Endometrial microvascular endothelial cells (primary cell): Measurements from ENCODE around the gene SIM2. TPM values are rescaled to one million over a fixed set of nuclear protein-coding genes. Genes with fewer than 3 reads are reported as not detected.

ENCODE experiments used
- in situ Hi-C: cut with HindIII; loops from 2 replicates; pipeline ENCODE4 v1.10.0; 2017; ENCODE audit warnings: low sequenced_read_pairs, low pct_unique_long_range_greater_than_20kb; ENCODE audit errors: inconsistent ontology term
- total RNA-seq: library from RNA; depleted of rRNA; stranded (reverse); fragments of >200 nt; gene quantifications from one replicate; pipeline ENCODE4 v1.2.3, GENCODE V29; 2015; ENCODE audit errors: inconsistent ontology term

The SIM2 gene
- total RNA-seq, 1 donor from 2014 or later, result under 0.01 TPM

DNA sequence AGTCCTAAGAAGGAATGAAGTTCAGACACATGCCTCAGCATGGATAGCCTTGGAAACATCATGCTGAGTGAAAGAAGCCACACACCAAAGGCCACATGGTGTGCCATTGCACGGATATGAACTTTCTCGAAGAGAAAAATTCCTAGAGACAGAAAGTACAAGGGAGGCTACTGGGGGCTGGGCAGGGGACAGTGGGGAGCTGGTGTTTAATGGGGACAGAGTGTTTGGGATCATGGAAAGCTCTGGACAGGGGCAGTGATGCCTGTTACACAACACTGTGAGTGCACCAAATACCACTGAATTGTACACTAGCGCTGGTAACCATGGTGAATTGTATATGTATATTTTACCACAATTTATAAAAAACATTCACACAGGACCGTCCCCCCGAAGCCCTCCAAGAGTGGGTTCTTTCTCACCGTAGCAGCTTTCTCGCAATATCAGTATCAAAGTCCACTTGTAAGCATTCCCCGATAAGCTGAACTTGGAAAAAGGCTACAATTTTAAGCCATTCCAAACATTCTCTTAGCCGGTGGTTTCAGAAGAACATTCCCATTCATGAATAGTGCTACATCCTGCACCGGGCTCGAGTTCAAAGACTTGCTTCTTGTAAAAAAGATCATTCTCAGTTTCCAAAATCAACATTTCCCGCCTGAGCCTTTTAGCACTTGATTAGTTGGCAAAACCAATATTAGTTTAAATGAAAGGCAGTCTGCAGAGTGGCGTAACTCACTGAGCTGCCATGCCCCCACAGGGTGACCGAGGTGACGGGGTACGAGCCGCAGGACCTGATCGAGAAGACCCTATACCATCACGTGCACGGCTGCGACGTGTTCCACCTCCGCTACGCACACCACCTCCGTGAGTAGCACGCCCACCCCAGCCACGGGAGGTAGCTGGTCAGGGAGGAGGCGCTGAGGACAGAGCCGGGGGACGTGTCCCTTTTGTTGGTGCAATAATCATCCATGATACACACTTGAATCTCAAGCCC lies 31.7 kb downstream of the SIM2 start:
- in situ Hi-C loops, result no loop called here

DNA sequence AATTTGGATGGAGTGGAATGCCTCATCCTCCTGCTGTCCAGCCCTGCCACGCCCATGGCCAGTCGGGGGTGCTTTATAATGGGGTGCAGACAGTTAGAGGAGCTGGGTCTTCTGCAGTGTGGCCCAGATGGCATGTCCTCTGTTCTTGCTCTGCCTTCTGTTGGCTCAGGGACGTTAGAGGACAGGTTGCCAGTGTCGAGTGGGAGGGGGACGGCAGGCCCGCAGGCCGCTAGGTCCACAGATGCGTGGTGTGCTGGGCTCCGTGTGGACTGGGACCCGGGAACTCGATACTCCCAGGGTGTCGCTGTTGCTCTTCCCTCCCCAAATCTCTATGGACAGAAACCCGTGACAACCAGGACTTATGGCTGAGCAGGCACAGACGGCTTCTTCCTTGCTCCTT lies 33.3 kb downstream of the SIM2 start:
- in situ Hi-C loops, result no loop called here

DNA sequence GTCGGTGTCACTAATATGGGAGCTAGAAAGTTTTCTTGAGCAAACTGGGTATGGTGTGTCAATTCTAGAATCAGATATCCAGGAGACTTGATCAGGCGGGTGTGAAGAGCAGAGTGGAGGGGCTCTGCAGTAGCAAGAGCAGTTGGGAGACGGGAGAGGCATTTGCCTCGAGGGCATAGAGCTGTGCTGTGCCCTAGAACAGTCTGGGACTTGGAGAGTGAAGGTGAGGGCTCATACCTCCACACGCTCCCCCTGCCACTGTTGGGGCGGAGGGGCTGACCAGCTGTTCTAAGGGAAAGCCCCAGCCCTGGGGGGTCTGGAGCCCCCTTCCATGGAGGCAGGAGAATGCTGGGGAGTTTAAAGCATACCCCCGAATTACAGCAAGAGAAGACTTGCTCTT lies 33.8 kb downstream of the SIM2 start:
- in situ Hi-C loops, result no loop called here

DNA sequence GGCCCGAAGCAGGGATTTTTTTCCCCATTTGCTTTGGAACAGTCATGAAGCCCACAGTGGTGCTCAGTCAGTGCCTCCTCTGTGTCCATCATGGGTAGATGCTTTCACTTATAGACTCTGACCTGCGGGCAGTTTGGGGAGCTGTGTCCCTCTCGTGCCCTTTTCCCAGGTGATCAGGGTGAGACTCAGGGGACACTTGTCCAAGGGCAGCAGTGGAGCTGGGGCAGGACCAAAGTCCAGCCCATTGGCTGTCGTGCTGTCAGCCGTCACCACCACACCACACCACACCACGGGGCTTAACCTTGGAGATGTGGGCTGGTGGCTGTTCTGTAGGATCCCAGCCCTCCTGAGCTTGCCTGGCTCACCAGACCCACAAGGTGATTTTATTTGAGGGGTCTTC lies 34.9 kb downstream of the SIM2 start:
- in situ Hi-C loops, result no loop called here

DNA sequence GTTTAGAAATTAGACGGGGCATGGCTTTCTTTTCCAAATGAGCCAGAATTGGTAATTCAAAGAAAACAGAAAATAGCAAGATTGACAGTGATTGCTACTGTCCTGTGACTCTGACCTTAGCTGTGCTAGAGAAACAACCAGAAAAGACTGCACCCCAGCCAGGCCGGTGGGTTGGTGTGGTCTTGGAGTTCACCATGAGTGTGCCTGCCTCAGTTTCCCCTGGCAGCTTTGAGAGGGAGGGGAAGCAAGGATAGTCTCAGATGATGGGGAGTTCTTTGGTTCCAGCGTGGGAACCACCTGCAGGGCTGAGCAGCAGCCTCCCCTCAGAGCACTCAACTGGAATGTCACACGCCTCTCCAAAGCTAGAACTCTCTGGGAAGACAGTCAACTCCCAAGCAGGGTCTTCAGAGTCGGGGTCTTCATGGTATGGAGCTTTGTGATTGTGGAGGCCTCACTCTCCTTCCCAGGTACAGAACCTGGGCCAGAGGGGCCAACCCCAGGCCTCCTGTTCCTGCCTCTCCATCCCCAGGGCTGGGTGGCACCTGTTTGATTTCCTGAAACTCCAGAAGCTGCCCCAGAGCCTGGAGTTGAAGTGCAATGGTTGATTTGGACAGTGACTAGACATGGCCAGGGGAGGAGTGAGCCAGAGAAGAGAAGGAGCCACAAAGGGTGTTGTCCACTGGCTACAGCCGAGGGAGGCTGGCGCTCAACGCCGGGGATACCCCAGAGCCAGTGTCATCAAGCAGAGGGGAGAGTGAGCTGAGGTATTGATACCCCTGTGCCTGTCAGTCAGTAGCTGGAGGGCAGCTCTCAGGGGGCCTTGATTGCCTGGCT lies 35.7 kb downstream of the SIM2 start:
- in situ Hi-C loops, result no loop called here

DNA sequence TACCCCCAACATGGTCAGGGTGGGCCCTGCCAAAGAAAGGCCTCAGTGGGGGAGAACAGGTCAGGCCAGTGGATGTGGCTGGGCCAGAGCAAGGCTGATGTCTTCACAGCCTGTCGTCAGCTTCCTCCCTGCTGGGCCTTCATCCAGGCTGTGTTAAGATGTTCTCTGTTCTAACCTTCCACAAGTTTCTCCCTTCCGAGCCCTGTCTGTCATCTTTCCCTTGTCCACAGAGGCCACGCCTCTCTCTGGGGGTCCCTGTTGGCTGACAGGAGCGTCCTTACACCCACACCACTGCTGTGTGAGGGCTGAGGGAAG lies 36.2 kb downstream of the SIM2 start:
- in situ Hi-C loops, result no loop called here

DNA sequence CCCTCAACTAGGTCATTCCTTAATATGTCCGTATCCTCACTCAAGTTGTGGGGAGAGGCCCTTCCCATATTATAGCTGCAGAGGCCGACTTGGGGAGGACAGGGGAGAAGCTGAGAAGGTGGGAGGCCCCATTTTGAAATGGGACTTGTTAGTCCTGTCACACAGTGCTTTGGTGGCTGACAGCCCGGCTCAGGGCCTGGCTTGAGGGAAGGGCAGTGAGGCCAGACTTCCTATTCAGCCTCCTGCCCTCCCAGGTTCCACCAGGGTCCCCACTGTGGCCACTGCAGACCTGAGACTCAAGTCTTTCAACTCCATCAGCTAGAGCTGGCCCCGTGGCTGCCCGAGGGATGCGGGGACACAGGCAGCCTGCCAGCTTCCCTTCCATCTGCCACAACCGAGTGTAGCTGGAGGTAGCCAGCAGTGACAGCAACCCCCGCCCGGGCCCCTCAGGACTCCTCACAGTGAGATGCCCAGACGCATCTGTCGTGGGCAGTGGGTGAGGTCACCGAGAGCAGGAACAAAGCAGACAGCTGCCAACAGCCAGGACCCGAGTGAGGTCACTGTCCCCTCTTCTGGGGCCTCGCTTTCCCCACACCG lies 36.9 kb downstream of the SIM2 start:
- in situ Hi-C loops, result no loop called here

DNA sequence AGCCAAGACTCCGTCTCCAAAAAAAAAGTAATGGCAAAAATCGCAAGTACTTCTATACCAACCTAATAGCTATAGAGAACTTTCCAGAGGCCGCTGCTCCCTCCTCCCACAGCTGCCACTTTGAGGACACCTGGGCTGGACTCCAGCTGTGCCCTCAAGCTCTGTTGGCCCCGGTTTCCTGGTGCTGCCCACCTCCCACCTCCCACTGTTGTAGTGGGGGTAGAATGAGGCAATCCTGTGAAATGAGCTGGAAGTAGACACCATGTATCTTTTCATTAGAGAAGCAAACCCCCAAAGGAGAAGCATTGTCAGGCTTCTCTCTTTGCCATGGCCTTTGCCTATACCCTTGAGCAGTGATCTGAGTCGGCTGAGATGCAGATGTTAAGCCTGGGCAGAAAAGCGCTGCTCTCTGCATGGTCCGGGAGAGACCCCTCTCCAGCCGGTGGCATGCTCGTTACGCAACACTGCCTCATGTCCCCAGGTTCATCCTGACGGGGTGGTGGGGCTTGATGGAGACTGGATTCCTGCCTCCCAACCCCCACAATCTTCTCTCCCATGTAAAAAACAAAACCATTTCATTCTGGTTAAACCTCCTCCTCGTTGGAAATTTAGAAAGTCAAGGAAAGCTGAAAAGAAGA lies 39.7 kb downstream of the SIM2 start:
- in situ Hi-C loops, result no loop called here

DNA sequence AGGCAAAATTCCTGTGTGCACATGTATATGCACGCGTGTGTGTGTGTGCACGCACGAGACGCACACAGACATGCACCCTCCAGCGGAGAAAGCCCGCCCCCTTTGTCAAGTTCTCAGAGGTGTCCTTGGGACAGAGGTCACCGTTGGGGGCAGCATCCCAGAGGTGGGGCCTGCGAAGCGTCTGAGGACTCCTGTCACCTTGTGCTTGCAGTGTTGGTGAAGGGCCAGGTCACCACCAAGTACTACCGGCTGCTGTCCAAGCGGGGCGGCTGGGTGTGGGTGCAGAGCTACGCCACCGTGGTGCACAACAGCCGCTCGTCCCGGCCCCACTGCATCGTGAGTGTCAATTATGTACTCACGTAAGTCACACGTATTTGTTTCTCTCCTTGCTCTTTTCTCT lies 42.6 kb downstream of the SIM2 start:
- in situ Hi-C loops, result no loop called here

DNA sequence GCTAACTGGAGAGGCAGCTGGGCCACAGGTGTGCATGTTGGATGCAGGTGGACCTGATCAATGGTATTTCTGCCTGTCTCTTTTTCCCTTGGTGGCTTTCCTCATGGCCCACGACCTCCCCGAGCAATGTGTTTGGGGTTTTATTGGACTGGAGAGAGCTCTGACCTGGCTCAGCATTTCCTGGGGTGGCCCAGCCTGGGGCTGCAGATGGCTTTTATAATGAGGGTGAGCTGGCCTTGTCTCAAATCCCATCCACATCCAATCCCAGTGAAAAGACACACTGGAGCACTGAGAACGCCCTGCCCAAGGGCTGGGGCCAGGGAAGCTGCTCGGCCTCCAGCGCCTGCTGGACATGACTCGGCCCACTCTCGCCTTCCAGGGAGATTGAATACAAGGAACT lies 44.1 kb downstream of the SIM2 start:
- in situ Hi-C loops, result no loop called here

DNA sequence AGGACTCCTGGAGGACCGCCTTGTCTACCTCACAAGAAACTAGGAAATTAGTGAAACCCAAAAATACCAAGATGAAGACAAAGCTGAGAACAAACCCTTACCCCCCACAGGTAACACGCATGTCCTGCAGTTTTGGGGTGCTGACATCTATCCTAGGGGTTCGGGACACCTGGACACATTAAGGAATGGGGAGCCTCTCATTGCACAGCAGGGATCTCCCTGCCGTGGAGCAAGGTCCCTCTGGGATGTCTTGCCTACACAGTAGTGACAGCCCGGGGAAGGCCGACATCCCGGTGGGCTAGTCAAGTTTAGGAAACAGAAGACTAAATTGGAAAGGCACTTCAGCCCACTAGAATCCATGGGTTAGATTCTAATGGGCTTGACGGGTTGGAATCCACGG lies 44.5 kb downstream of the SIM2 start:
- in situ Hi-C loops, result no loop called here

DNA sequence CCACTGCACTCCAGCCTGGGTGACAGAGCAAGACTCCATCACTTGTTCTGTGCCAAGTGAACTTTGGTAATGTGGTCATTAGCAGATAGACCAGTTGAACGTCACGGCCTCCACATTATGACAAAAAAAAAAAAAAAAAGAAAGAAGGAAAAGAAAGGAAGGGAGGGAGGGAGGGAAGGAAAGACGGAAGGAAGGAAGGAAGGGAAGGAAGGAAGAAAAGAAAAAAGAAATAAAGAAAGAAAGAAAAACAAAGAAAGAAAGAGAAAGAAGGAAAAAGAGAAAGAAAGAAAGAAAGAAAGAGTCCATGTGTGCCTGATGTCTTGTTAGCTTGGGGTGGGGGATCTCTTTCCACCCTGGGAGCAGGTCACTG lies 45.3 kb downstream of the SIM2 start:
- in situ Hi-C loops, result no loop called here

DNA sequence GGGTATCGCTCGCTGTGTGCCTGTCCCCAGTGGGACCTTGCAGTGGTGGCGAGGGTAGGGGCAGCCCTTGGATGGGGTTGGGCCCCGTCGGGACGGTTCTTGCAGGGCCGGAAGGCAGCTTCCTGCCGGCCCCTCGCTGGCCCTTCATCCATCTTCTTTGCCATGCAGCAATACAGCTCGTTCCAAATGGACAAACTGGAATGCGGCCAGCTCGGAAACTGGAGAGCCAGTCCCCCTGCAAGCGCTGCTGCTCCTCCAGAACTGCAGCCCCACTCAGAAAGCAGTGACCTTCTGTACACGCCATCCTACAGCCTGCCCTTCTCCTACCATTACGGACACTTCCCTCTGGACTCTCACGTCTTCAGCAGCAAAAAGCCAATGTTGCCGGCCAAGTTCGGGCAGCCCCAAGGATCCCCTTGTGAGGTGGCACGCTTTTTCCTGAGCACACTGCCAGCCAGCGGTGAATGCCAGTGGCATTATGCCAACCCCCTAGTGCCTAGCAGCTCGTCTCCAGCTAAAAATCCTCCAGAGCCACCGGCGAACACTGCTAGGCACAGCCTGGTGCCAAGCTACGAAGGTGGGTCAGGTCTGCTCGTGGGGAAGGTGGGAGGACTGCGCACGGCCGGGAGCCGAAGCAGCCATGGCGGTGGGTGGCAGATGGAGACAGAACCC lies 45.8 kb downstream of the SIM2 start:
- in situ Hi-C loops, result no loop called here

DNA sequence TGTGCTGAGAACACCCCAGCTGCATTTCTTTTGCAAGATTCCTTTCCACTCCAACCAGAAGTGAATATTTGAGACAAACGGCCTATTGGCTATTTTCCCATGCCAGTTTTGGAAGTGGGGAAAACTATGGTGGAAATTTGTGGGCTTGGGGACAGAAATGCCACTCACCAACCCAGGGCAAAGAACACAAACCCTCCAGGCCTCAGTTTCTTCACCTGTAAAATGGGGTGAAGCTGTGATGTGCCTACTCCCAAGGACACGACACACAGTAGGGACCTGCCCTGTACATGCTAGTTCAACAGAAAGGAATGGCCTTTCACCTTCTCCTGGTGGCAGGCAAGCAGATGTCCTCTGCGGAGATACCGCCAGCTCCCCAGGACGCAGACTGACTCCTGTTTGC lies 46.5 kb downstream of the SIM2 start:
- in situ Hi-C loops, result no loop called here

DNA sequence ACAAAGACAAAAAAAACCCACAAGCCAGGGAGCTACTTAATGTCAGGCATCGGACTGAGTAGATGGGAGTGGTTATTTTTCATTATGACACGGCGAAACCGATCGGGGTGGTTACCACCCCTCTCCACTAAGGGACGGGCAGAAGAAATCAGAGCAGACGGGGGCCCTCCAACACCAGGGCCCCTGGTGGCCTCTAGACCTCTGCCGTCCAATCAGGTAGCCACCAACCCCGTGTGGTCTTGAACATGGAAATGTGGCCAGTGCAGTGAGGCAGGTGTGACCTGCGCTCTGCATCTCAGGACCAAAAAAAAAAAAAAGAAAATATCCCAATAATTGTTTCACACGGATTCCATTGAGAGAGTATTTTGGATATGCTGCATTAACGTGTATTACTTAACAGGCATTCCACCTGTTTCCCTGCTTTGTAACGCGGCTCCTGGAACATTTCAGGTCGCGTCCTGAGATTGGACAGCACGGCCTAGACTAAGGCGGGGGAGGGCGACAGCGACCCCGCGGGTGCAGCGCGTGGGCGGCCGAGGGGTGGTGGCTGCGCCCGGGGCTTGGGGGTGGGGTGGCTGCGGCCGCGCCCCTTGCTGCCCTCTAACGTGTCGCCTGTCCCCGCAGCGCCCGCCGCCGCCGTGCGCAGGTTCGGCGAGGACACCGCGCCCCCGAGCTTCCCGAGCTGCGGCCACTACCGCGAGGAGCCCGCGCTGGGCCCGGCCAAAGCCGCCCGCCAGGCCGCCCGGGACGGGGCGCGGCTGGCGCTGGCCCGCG lies 48.3 kb downstream of the SIM2 start:
- in situ Hi-C loops, result no loop called here

DNA sequence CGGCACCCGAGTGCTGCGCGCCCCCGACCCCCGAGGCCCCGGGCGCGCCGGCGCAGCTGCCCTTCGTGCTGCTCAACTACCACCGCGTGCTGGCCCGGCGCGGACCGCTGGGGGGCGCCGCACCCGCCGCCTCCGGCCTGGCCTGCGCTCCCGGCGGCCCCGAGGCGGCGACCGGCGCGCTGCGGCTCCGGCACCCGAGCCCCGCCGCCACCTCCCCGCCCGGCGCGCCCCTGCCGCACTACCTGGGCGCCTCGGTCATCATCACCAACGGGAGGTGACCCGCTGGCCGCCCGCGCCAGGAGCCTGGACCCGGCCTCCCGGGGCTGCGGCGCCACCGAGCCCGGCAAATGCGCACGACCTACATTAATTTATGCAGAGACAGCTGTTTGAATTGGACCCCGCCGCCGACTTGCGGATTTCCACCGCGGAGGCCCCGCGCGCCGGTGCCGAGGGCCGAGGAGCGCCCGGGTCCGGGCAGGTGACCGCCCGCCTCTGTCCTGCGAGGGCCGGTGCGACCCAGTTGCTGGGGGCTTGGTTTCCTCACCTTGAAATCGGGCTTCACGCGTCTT lies 49.0 kb downstream of the SIM2 start:
- in situ Hi-C loops, result no loop called here

DNA sequence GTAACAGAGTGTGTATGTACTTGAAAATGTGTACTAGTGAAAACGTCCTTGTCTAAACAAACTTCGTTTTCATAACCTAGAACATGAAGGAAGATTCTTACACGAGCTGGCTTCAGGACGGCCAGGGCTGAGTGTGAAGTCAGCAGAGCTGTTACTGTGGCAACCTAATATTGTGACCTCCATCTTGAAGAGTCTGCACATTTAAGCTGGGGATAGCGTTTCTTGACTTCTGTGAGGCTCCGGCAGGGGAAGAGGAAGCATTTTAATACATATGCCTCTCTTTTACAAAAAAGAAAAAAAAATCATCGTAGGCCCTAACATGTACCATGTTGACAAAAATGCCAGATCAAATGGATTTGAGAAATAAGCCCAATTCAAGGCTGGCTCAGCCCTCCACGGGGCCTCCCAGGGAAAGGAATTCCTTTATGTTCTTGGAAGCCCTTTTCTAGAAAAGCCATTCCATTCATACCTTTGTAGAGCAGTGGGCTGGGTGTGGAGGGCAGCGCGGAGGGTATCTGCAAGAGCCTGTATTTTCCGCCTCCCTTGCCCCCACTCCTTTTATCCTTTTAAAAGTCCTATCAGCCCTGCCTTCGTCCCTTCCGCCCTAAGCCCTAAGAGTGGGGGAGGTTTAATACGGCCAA lies 51.1 kb downstream of the SIM2 start:
- in situ Hi-C loops, result no loop called here
